ENCODE data around the gene CCDC142. TPM values are rescaled to one million over a fixed set of nuclear protein-coding genes. Genes with fewer than 3 reads are reported as not detected.

The CCDC142 gene
- total and polyA plus RNA-seq, 11 donors, result 4.4 to 13.4 (median 6.4) TPM

DNA sequence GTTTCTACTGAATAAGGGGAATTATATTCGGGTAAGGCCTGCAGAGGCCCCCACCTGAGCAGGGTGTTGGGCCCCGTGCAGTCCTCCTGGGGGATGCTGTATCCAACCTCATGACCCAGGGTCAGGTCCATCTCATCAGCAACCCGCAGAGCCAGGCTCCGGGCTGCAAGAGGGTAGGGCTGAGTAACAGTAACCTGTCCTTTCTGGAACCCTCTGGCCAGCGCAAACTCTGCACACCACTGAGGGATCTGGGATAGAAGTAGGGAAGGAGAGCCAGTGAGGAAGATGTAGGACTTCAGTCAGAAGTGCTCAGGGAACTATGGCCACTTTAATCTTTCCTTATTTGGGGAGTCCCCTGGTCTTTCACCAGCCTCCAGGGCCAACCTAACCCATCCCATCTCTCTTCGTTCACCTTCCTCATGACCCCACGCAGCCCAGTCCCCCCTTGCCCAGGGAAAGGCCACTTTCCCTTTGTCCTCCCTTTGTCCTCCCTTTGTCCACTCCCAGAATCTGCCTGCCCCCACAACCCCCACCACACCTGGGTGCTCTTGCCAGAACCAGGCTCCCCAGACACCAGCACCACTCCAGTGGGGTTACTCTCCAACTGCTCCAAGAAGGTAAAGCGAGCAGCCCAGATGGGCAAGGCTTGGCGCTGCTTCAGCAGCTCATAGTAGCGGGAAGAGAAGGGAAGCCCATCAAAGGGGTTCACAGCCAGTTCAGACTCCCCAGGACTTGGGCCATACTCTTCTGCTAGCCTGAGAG, 42.3 kb upstream of the CCDC142 start:
- Histone ChIP-seq H3K4me3 (no peak overlapping the region), H3K36me3 (peaks cover 0 to 32% (median 27%) of the 10 kb centered on the region in 9 donors), H3K27ac (no peak overlapping the region), H3K4me1 (peaks cover 0 to 18% (median 11%) of the 10 kb centered on the region in 12 donors), H3K27me3 (peaks cover 0 to 12% (median 8%) of the 10 kb centered on the region in 9 donors), H3K9me3 (no peaks in the 10 kb centered on the region)
- DNase-seq, result peak in 1 of 5 donors; percentile 26
- TF ChIP-seq POLR2A (IDR thresholded peaks at IDR 0.05), result no peak
- TF ChIP-seq, protein P1, sequence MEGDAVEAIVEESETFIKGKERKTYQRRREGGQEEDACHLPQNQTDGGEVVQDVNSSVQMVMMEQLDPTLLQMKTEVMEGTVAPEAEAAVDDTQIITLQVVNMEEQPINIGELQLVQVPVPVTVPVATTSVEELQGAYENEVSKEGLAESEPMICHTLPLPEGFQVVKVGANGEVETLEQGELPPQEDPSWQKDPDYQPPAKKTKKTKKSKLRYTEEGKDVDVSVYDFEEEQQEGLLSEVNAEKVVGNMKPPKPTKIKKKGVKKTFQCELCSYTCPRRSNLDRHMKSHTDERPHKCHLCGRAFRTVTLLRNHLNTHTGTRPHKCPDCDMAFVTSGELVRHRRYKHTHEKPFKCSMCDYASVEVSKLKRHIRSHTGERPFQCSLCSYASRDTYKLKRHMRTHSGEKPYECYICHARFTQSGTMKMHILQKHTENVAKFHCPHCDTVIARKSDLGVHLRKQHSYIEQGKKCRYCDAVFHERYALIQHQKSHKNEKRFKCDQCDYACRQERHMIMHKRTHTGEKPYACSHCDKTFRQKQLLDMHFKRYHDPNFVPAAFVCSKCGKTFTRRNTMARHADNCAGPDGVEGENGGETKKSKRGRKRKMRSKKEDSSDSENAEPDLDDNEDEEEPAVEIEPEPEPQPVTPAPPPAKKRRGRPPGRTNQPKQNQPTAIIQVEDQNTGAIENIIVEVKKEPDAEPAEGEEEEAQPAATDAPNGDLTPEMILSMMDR (IDR thresholded peaks at IDR 0.05), result no peak
- 90 to 91% (median 91%) methylated on average over 10 of the region's 10 CpGs for WGBS, 4 donors
- intact Hi-C loops (cut with DNase I), result loop anchor here in 1 of 10 donors (5.0 kb wide), 1 partner anchor 38 kb away; no protein-coding TSS in a partner anchor
- no peak for ATAC-seq

DNA sequence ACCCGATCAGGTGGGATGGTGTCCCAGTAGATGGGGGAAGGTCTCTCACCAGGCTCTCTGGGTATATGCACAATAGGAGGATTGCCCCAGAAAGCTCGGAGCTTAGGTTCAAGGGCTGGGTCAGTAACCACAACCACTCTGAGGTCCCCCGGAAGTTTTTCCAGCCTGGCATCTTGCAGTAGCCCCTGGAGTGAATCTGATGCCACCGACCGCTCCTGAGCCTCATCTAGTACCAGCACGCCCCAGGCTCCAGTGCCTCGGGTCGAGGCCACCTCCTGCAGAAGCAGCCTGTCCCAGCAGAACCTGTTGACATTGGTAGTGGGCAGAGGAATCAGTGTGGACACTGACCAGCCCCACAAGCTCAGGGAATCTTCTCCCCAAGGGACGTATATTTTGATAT, 41.2 kb upstream of the CCDC142 start:
- Histone ChIP-seq H3K4me1 (peaks cover 0 to 16% (median 11%) of the 10 kb centered on the region in 12 donors), H3K27me3 (peaks cover 0 to 23% (median 20%) of the 10 kb centered on the region in 9 donors), H3K27ac (no peak overlapping the region), H3K4me3 (no peak overlapping the region), H3K9me3 (no peaks in the 10 kb centered on the region), H3K36me3 (peaks cover 0 to 32% (median 27%) of the 10 kb centered on the region in 9 donors)
- ATAC-seq (no peak), DNase-seq (peak in 1 of 5 donors; percentile 9)
- TF ChIP-seq POLR2A (IDR thresholded peaks at IDR 0.05), result no peak
- TF ChIP-seq, protein P1 (IDR thresholded peaks at IDR 0.05), result no peak
- 83 to 92% (median 85%) methylated on average over 4 to 9 of the region's 9 CpGs for WGBS, 4 donors
- intact Hi-C loops (cut with DNase I), result no loop called here

DNA sequence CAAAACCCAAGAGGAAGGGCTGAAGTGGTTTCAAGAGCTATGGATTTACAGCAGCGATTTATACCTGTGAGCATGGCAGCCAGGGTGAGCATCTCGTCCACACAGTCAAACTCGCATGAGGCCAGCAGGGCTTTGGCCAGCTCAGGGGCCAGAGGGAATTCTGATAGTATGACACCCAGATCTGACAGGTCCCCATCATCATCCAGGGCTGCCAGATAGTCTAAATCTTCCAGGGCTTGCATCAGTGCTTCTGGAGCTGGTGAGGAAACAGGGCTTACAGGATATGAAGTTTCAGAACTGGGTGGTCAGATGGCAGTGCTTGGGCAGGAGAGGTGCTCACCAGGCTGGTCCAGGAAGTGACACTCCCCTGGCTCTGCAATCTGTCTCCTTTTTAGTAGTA, 39.7 kb upstream of the CCDC142 start:
- H3K9me3 ChIP-seq, result no peaks in the 10 kb centered on the region
- peaks cover 0 to 4% (median 0%) of the 10 kb centered on the region in 12 donors for H3K4me1 ChIP-seq
- WGBS, 4 donors, result 69 to 81% (median 72%) methylated on average over 3 of the region's 3 CpGs
- peaks cover 7 to 38% (median 35%) of the 10 kb centered on the region in 9 donors for H3K27me3 ChIP-seq
- no peak overlapping the region for H3K4me3 ChIP-seq
- TF ChIP-seq, protein P1 (IDR thresholded peaks at IDR 0.05), result no peak
- no peak for TF ChIP-seq POLR2A (IDR thresholded peaks at IDR 0.05)
- ATAC-seq, result no peak
- intact Hi-C loops (cut with DNase I), result no loop called here
- peak in 1 of 5 donors; percentile 11 for DNase-seq
- H3K27ac ChIP-seq, result no peak overlapping the region
- peaks cover 0 to 22% (median 19%) of the 10 kb centered on the region in 9 donors for H3K36me3 ChIP-seq

DNA sequence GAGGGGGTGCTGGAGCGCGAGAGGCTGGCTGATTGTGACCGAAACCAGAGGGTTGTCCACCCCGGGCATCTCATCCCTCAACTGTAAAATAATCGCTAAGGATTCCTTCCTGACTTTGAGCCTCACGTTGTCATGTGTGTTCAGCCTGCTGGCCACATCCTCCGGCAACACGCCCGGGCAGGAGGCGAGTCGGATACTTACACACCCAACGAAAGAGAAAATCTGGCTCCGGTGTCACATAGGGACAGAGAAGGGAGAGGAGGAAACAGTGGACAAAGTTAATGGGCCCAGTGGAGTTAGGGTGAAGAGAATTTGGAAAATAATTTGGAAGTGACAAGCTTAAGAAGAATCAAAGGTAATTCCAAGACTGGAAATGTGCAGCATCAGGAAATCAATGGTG, 33.9 kb upstream of the CCDC142 start:
- TF ChIP-seq, protein P1 (IDR thresholded peaks at IDR 0.05), result no peak
- TF ChIP-seq POLR2A (IDR thresholded peaks at IDR 0.05), result no peak
- DNase-seq, result no peak
- Histone ChIP-seq H3K4me3 (peak overlapping the region in 11 of 12 donors; percentile 18 to 58 (median 40)), H3K36me3 (no peaks in the 10 kb centered on the region), H3K9me3 (no peaks in the 10 kb centered on the region), H3K27ac (no peak overlapping the region), H3K4me1 (peaks cover 0 to 38% (median 22%) of the 10 kb centered on the region in 12 donors), H3K27me3 (peaks cover 57 to 97% (median 93%) of the 10 kb centered on the region in 9 donors)
- intact Hi-C loops (cut with DNase I), result no loop called here
- 60 to 65% (median 63%) methylated on average over 13 of the region's 13 CpGs for WGBS, 4 donors
- ATAC-seq, result no peak

All from heart left ventricle (tissue), 16 donors.